GM19238 (cell line): Measurements from ENCODE around the gene WDR45B.

Experiments
- DNase-seq: peaks from one replicate; pipeline ENCODE4 v3.0.0; 2011; ENCODE audit warnings: low spot score; ENCODE audit not compliant: insufficient read length

Gene WDR45B

DNA sequence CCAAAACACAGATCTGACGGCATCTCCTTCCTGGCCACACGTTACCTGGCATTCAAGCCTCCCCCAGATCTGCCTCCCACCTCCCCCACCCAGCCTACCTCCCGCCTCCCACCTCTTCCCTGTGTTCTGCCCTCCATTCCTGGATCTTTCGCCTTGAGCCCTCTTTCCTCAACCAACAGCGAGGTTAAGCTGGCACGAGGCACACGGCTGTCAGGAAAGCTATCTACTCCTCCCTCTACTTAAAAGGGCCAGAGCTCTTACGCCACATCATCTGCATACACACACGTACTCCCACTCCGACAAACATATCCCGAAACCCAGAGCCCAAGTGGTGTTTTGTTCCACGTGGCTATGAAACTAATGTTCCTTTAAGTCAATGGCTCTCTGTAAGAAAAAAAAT is 18.0 kb downstream of the WDR45B start:
- DNase-seq: no peak

DNA sequence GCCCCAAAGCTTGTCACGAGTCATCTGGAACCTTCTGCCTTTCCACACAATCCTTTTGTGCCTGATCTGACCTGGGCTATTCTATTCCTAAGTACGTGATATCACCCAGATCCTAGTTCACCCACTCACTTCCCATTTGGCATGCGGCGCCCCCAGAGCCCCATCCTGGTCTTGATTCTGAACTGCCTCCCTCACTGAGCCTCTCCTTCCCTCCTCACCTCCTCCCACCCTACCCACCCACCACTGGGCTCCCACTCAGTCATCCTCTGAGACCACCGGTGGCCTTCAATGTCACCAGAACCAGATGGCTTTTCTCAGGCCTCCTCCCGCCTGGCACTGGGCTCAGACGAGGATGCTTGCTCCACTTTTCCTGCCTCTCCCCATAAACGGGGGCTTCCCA is 18.5 kb downstream of the WDR45B start:
- no peak for DNase-seq

DNA sequence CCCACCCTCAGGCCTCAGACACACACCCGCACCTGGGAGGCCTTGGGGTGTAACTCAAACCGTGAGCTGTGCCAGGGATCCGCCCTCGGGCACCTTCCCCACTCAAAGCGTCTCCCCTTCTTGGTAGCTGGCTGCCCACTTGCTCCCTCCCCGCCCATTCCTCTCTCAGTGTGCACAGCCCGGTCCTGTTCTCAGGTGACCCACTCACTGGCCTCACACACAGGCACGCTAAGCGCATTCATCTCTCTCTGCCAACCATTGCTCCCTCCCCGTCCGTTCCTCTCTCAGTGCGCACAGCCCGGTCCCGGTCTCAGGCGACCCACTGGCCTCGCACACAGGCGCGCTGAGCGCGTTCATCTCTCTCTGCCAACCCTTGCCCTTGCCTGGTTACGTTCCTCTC is 20.8 kb downstream of the WDR45B start:
- no peak for DNase-seq

- no peak for DNase-seq
Measured at GRCh38 chr17:82623707-82624106, 24.5 kb downstream of the WDR45B start.

DNA sequence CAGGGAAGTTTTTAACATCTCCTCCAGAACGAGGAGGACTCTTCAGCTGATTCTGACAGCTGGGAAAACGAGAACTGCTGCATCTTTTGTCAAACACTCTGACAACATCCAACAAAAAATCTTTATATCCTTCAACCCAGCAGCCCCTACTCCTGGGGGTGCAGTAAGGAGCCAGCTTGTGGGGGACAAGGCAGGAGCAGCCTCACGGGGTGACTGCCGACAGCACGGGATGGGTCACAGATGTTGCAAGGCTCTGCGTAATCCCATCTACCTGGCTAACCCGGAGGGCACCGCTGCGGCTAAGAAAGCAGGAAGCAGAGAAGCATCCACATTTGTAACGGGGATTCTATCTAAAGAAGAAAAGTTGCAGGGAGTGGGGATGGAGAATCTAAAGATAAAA is 28.6 kb downstream of the WDR45B start:
- no peak for DNase-seq

- no peak for DNase-seq
Measured at GRCh38 chr17:82619211-82619610, 29.0 kb downstream of the WDR45B start.

DNA sequence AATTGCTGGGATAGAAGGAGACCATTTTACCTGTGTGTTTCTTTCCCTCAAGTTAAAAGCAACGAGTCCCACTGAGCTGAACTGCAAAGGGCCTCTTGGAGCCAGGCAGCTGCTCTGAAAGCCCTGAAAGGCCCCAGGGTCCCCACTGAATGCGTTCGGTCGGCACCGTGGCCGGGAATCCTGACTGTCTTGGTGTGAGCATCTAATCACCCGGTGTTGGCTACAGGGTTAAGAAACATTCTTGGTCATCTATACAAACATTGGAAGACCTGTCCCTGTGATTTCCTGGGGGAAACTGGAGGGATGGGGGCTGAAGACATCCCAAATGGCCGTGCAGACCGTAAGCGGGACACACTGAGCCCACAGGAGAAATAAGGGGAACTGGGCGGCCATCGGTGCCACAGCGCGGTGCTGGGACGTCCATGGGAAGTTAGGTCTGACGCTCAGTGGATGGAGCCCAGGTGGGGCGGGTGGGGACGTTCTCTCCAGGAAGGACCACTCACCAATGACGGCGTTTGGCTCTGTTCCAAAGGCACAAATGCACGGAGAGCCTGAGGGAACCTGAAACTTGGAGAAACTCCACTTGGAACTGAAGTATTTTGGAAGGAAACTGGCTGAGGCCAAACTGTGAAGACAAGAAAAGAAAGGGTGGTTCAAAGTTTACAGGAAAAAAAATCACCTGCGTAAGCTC is 32.1 kb downstream of the WDR45B start:
- DNase-seq: no peak

- no peak for DNase-seq
Measured at GRCh38 chr17:82615084-82616020, 32.9 kb downstream of the WDR45B start.

GRCh38 chr17:82614095-82614631 is 34.1 kb downstream of the WDR45B start:
- DNase-seq: no peak

DNA sequence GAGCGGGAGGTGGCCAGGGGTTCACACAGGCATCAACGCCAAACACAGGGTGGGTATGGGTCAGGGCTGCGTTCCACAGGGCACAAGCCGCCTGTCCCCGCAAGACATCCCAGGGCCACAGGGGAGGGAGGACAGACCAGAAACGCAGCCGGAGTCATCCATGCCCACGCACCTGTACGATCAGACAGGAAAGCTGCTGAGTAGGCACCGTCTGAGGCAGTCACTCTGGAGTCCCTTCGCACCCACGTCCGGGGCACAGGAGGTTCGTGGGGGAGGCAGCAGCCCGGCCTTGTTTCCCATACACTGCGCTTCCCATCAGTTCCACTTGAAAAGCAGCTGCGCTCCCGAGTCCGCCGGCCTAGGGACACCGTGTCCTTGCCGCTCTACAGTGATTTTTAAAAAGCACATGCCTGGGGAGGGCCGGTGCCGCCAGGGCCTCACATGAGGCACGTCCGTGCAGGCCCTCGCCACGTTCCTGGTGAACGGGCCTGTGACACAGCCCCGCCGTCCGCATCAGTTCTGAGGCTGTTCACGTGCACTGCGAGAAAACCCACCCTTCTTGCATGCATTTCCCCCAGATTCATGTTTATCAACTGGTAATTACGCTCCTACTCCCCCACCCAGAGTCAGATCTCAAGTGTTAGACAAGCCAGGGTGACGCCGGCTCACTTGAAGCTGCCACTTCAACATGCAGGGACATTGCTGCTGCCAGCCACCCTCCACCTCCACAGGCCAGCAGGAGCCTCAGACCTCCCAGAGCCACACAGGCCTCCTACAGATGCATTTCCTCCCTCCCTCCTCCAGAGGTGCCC is 34.8 kb downstream of the WDR45B start:
- no peak for DNase-seq

DNA sequence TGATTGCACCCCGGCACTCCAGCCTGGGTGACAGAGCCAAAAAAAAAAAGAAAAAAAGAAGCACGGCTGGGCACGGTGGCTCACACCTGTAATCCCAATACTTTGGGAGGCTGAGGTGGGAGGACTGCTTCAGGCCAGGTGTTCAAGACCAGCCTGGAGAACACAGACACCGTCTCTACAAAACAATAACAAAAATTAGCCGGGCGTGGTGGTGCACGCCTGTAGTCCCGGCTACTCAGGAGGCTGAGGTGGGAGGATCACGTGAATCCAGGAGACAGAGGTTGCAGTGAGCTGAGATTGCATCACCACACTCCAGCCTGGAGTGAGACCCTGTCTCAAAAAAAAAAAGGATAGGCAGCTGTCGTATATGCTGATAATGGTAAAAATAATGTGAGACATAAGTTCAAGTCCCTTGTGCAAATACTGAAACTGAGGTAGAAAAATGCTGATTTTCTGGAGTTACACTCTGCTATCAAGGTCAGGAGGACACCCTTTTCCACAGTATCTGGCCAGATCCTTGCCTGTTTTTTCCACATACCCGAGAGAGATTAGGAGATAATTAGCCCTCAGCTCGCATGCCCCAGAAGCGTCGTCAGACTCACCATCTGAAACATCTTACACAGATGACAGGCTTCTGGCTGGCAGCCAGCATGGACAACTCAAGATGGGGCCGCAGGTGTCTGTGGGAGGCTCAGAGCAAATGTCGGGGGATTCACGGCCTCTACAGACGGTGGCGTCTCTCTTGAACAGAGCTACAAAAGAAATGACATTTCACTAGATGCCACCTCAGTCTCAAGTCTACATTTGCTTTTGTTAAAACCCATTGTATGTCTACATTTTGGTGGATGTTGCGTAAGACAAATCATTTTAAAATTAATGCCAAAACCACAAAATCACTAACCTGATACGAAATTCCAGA is 36.8 kb downstream of the WDR45B start:
- no peak for DNase-seq

DNA sequence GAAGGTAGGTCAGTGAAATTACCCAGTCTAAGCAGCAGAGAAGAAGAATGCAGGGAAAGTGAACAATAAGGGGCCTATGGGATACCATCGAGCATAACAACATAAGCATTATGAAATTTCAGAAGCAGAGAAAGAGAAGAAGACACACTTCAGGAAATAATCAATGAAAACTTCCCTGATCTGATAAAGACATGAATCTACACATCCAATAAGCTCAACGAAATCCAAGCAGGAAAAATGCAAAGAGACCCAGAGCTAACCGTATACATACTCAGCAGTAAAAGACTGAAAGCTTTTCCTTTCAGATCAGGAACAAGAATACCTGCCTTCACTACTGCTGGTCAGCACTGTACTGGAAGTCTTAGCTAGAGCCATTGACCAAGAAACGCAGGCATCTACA is 38.6 kb downstream of the WDR45B start:
- no peak for DNase-seq

GRCh38 chr17:82608816-82609215 is 39.4 kb downstream of the WDR45B start:
- no peak for DNase-seq

DNA sequence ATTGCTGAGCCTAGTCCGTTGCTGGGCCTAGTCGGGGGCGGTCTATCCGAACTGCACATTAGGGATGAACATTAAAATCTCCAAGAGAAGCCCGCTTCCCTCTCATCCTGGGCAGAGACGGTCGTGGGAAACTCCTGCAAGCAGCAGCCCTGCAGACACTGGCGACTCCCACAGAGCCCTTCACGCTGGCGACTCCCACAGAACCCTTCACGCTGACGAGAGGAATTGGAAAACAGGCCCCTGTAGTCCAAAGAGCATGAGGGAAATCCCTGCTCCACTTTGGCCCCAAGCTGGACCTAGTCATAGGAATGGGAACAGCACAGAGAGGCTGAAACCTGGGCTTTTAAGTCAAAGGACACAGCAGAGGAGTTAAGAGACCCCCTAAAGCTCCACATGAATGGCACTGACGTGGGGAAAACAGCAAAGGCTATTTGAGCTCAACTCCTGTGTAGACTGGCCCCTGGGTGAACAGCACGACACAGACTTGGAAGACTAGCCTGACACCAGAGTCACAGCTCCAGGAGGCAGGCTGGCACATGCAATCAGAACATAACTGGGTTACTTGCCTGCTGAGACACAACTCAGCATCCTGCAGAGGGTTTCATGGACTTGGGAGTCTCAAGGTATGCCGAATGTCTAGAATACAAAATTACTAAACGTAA is 42.2 kb downstream of the WDR45B start:
- no peak for DNase-seq

- DNase-seq: no peak
Measured at GRCh38 chr17:82604532-82604931, 43.7 kb downstream of the WDR45B start.

DNA sequence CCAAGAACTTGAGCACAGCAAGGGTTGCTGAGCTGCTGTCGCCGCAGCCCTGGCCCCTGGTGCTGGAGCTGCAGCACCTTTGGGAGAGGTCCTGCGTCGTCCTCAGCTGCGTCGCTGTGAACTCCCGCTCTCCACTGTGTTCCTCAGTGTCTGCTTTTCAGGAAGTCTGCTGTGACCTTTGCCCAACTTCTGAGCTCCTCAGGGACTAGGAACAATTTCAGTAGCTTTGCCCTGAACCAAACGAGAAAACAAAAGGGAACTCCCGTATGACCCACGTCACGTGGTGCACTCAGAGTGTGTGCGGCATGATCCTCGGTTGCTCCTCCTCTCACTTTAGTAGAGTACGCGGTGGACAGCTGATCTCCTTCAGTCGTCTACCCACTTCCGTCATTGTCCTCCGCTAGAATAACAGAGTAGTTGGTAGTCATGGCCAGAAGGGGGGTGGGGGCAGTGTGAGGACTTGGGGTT is 44.2 kb downstream of the WDR45B start:
- DNase-seq: no peak

DNA sequence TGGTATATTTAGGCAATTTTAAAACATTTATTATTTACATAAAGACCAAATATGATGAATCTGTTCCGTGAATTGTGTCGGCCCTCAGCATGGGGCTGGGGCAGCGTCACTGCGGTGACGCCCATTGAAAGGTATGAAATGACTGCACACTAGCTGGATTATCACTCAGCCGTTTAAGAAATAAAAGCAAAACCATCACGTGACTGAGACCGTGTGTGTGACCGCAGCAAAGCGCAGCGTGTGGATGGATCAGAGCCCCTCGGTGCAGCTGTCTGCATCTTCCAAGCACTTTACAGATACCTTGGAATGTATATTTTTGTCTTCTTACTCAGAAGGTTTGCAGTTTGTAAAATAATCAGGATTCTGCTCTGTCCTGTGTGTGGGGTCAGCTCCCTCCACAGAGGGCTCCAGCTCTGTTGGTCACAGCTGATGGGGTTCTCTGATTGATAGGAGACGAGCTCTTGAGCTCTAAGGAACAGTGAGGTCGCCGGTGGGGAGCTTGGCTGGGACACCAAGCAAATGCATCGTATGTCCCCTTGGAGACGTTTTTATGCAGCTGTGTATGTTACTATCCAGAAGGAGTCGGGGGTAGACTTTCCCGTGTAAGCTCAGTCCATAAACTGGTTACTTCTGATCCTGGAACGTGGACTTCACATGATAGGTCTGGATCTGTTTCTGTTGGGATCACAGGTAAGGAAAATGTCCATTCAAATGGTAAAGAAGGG is 45.1 kb downstream of the WDR45B start:
- DNase-seq: no peak

DNA sequence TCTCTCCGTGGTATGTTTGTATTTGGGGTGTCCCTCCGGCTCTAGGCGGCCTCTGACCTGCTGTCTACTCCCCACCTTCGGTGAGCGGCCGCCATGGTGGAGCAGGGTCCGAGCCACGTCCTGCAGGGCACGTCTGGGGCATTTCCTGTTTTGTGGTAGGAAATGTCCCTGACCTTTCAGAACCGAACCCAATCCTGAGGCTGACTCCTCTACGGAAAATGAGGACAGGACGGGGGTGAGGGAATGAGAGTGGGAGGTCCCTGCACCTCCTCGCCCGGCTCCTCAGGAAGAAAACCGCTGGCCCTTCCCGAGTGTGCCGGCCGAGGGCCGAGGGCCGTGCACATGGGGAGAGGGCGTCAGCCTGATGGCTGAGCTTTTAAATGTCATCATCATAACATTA is 45.8 kb downstream of the WDR45B start:
- no peak for DNase-seq

- DNase-seq: no peak
Measured at GRCh38 chr17:82601447-82602000, 46.7 kb downstream of the WDR45B start.
